ENCODE data around the gene COL1A1. TPM values are rescaled to one million over a fixed set of nuclear protein-coding genes. Genes with fewer than 3 reads are reported as not detected.

COL1A1 gene
- total RNA-seq, 2 experiments from 2014 or later = not detected

GRCh38 chr17:50181591-50182560 is 19.6 kb downstream of the COL1A1 start:
- POLR2A ChIA-PET = no interaction called here
- intact Hi-C loops (cut with micrococcal nuclease; ENCODE audit: unreplicated experiment) = no loop called here
- Histone ChIP-seq H3K27ac (ENCODE audit: low read depth, low read length, poor library complexity, severe bottlenecking) (no peak overlapping the region), H3K4me3 (ENCODE audit: low read depth, low read length, poor library complexity, severe bottlenecking) (no peak overlapping the region), H3K9me3 (ENCODE audit: low read length) (no peaks in the 10 kb centered on the region), H3K4me2 (ENCODE audit: low read length) (no peak overlapping the region), H3K36me3 (ENCODE audit: insufficient read depth, low read length) (no peaks in the 10 kb centered on the region), H2AFZ (ENCODE audit: low read length) (no peak overlapping the region), H3K4me1 (ENCODE audit: insufficient read depth, low read length, poor library complexity, severe bottlenecking) (peaks cover 39% of the 10 kb centered on the region), H3K79me2 (ENCODE audit: insufficient read depth, low read depth, low read length) (no peaks in the 10 kb centered on the region), H3K9me2 (ENCODE audit: insufficient read depth, low read length) (no peaks in the 10 kb centered on the region), H4K20me1 (ENCODE audit: insufficient read depth, low read length) (no peaks in the 10 kb centered on the region)
- no peak for DNase-seq (ENCODE audit: low spot score)
- BruUV-seq (replicated peaks) = no TSS peak
- TF ChIP-seq EZH2phosphoT487 (IDR thresholded peaks at IDR 0.05; ENCODE audit: borderline replicate concordance, low read depth, low read length) = no peak
- TF ChIP-seq CTCF (conservative IDR thresholded peaks at IDR 0.05; ENCODE audit: low read length) = no peak
- CTCF ChIA-PET (ENCODE audit: unreplicated experiment) = interaction anchor here (1.2 kb wide), 1 partner anchor 12 kb away, joined by 3 read pairs; no protein-coding TSS in a partner anchor

GRCh38 chr17:50181144-50181543 is 20.3 kb downstream of the COL1A1 start:
- H3K79me2 ChIP-seq (ENCODE audit: insufficient read depth, low read depth, low read length) = no peaks in the 10 kb centered on the region
- H3K9me3 ChIP-seq (ENCODE audit: low read length) = no peaks in the 10 kb centered on the region
- no peaks in the 10 kb centered on the region for H3K36me3 ChIP-seq (ENCODE audit: insufficient read depth, low read length)
- no peak overlapping the region for H3K4me3 ChIP-seq (ENCODE audit: low read depth, low read length, poor library complexity, severe bottlenecking)
- no peak overlapping the region for H3K4me2 ChIP-seq (ENCODE audit: low read length)
- H3K4me1 ChIP-seq (ENCODE audit: insufficient read depth, low read length, poor library complexity, severe bottlenecking) = peaks cover 39% of the 10 kb centered on the region
- DNase-seq (ENCODE audit: low spot score) = no peak
- H3K27ac ChIP-seq (ENCODE audit: low read depth, low read length, poor library complexity, severe bottlenecking) = no peak overlapping the region
- no peak for TF ChIP-seq EZH2phosphoT487 (IDR thresholded peaks at IDR 0.05; ENCODE audit: borderline replicate concordance, low read depth, low read length)
- H3K9me2 ChIP-seq (ENCODE audit: insufficient read depth, low read length) = no peaks in the 10 kb centered on the region
- H2AFZ ChIP-seq (ENCODE audit: low read length) = no peak overlapping the region
- no peaks in the 10 kb centered on the region for H4K20me1 ChIP-seq (ENCODE audit: insufficient read depth, low read length)
- BruUV-seq (replicated peaks) = no TSS peak
- POLR2A ChIA-PET = no interaction called here
- intact Hi-C loops (cut with micrococcal nuclease; ENCODE audit: unreplicated experiment) = no loop called here
- CTCF ChIA-PET (ENCODE audit: unreplicated experiment) = interaction anchor here (0.7 to 1.2 kb wide), 2 partner anchors 9 to 11 kb away, joined by 3 read pairs; no protein-coding TSS in a partner anchor

GRCh38 chr17:50180620-50181019 is 20.8 kb downstream of the COL1A1 start:
- Histone ChIP-seq H3K4me1 (ENCODE audit: insufficient read depth, low read length, poor library complexity, severe bottlenecking) (peaks cover 39% of the 10 kb centered on the region), H3K4me2 (ENCODE audit: low read length) (no peak overlapping the region), H4K20me1 (ENCODE audit: insufficient read depth, low read length) (no peaks in the 10 kb centered on the region), H3K4me3 (ENCODE audit: low read depth, low read length, poor library complexity, severe bottlenecking) (no peak overlapping the region), H3K27ac (ENCODE audit: low read depth, low read length, poor library complexity, severe bottlenecking) (no peak overlapping the region), H3K79me2 (ENCODE audit: insufficient read depth, low read depth, low read length) (no peaks in the 10 kb centered on the region), H3K36me3 (ENCODE audit: insufficient read depth, low read length) (no peaks in the 10 kb centered on the region), H3K9me3 (ENCODE audit: low read length) (no peaks in the 10 kb centered on the region), H2AFZ (ENCODE audit: low read length) (no peak overlapping the region), H3K9me2 (ENCODE audit: insufficient read depth, low read length) (no peaks in the 10 kb centered on the region)
- ChIA-PET POLR2A (no interaction called here), CTCF (ENCODE audit: unreplicated experiment) (interaction anchor here (0.7 kb wide), 1 partner anchor 8 kb away, joined by 3 read pairs; no protein-coding TSS in a partner anchor)
- DNase-seq (ENCODE audit: low spot score) = no peak
- intact Hi-C loops (cut with micrococcal nuclease; ENCODE audit: unreplicated experiment) = no loop called here
- no TSS peak for BruUV-seq (replicated peaks)
- TF ChIP-seq CTCF (conservative IDR thresholded peaks at IDR 0.05; ENCODE audit: low read length) (no peak), EZH2phosphoT487 (IDR thresholded peaks at IDR 0.05; ENCODE audit: borderline replicate concordance, low read depth, low read length) (no peak)

Measured in OCI-LY7 (cell line).